NCI-H226 (cell line): ENCODE measurements around the gene C11orf98.
"Not testable (repeated sequence)": the region's sequence is repeated elsewhere in the genome, so short reads cannot be mapped to it uniquely, and the experiment has no call there.

Source experiments
- DNase-seq: peaks from one replicate; pipeline ENCODE4 v3.0.0-alpha.2; 2015

Gene C11orf98

DNA sequence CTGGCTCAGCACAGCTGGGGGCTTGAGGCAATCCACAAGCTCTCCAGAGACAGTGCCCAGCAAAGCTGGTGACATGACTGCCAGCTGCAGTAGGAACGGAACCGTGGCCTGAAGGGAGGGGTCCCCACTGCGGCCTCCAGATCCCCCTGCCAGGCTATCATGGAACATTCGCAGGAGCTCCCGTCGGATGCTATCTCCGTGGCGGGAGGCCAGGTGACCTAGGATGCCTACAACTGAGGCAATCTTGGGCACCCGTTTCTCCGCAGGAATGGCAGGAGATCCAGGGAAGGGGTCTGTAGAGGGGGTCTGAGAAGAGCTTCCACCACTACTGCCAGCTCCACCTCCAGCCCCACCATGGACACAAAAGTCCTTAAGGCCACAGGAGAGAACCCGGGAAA is 16.0 kb downstream of the C11orf98 start:
- DNase-seq = no peak

DNA sequence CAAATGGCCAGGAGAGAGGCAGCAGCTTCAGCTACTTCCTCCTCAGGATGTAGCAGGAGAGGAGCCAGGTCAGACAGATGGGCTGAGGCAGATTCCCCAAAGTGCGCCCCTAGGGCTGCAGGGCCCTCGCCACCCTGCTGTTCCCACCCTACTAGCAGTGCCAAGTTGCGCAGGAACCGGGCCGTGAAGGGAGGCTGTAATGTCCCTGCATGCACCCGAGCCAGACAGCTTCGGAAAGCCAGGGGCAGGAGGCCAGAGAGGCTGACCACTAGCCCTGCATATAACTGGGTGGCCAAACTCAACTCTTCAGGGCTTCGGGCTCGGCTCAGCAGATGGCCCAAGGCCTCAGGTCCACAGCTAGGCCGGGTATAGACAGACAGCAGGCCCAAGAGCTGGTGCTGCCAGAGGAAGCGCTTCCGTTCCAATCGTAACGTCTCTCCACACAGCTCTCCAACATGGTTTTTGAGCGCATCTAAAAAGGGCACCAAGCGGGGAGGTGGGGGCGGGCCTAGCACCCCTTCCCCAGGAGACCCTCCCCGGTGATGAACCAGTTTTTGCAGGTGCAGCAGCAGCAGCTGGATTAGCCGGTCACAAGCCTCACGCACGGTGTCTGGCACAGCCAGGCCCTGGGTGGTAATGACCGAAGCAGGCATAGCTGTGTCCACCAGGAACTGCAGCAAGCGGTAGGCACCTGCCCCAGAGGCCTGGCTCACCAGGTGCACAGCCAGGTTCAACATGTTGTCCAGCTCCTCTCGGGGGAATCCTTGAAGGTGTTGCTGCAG is 16.6 kb downstream of the C11orf98 start:
- no peak for DNase-seq

DNA sequence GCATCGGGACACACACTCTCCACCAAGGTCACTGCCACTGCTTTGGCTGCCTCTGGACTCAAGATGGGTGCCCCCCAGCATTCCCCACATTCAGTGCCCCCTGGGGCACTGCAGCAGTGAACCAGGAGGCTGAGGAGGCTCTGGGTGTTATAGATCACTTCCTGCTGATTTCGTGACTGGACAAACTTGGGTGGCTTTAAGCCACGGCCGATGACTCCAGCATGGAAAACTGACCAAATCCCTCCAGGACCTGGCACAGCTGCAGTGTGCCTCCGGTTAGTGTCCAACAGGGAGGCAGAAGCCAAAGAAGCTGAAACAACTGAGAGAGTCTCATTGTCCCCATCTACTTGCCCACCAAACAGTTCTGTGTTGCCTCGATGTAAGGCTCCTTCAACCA is 17.4 kb downstream of the C11orf98 start:
- no peak for DNase-seq

DNA sequence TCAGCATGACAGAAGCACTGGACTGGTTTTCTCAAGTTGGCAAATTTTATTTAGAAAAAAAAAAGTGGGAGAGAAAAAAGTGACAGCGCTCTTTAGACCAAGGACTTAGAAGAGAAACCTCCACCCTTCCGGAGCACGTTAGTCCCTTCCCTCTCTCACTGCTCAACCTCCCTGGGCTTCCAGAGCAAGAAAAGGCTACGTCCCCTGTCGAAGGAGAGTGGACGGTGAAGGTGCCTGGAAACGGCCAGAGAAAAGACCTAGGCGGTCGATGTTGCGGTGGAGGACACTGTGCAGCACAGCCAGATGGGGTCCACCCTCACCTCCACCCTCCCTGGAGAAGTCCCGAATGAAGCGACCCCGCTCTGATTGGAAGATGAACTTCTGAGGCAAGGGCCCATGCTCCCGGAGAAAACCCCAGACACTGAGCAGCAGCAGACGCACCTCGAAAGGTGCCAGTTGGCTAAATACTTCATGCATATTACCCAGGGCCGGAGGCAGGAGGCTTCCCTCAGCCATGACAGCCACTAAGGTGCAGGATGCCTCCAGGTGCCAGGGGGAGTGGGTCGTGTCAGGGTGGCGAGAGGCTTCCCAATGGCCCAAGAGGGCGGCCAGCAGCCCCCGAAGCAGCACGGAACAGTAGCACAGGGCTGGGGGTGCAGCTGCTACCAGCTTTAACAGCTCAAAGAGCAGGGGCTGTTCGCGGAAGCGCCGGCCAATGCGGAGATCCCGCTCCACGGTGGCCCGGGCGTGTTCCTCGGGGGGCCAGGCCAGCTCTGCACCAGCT is 18.0 kb downstream of the C11orf98 start:
- no peak for DNase-seq

DNA sequence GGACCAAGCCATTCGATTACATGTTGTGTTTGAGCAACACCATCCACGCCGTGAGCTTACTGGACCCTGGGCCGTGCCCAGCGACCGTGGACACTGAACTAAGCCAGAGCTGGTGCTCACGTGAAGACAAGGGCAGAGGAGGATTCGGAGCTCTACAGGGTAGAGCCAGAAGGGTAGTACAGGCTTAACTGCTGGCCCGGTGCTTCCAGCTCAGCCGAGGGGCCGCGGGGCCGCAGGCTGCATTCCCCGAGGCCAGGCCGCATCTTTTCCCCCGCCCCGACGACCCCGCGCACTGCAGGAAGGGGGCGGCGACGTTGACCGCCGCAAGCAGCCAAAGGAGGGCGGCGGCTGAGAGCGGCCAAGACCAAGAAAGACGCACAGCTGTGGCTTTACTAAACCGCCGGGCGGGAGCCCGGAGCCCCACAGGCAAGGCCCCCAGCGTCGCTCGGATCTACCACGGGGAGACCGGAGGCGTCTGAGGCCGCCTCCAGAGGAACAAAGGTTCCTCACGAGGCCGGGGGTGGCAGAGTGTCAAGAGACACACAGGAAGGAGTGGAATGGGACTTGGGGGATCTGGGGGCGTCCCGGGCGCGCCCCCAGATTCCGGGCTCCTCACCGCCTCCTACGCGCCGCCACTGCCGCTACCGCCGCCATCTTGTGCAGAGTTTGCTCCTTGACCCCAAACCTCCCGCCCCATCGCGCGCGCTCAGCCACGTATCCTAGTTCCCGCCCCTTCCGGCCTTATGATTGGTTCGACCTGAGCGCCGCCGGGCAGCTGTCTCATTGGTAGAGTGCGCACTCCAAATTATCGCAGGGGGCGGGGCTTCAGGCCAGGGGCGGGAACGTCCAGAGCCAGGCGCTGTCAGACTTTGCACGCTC is 18.8 kb downstream of the C11orf98 start, which contains the start of gene GANAB:
Gene GANAB (minus strand): TSS at position 668 of the 879 bp plus-strand sequence. CDS start 14 bp downstream, at position 654.
- peak; percentile 98 for DNase-seq

DNA sequence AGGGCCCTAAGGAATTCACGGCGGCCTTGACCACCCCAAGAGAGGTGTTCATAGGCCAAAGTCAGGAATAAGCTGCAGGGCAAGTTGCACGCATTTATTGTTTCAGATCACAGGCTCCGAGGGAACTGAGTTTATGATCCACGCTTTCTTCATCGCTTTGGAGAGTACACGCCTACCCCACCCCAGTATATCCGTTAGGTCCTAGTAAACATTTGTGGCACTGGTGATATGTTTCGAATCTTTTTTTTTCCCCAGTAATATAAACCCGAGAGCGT is 19.4 kb downstream of the C11orf98 start:
- no peak for DNase-seq

DNA sequence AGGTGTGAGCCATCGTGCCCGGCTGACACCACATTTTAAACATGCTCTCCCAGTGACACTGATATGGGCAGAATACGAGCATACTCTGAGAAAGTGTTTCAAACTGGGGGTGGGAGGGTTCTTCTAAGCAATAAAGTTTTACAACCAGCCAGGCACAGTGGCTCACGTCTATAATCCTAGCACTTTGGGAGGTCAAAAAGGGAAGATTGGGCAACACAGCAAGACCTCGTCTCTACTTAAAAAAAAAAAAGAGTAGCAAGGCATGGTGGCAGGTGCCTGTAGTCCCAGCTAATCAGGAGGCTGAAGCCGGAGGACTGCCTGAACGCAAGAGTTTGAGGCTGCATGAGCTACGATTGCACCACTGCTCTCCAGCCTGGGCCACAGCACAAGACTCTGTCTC is 20.8 kb downstream of the C11orf98 start:
- no peak for DNase-seq

DNA sequence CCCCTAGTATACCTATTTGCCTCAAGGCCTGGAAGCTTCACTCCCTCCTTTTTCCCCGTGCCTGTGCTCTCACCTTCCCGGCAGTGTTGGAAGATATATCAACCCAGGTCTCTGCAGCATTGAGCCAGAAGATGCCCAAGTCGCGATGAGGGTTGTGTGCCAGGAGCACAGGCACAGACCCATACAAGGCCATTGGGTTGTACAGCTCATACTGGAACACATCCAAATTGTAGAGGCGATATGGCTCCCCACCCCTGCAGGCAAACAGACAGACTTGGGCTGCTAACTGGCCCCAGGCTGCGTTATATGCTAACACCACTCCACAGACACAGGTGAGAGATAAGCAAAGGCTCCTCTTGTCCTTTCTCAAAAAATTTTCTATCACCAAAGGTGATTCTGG is 32.5 kb downstream of the C11orf98 start:
- no peak for DNase-seq

DNA sequence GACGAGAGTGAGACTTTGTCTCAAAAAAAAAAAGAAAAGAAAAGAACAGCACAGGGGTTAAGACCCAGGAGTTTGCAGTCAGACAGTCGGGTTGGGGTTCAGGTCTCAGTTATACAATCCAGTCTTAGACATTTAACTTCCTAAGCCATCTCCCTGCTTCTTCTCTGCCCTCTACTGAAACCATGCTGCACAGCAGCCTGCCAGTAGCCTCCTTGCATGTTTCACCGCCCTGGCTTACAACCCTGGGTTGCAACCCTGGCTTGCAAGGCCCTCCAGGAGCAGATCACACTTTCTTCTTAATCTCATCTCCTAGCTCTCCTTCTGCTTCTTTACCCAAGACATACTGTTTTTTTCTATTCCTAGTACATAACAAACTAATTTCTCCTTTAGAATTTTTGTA is 37.3 kb downstream of the C11orf98 start:
- no peak for DNase-seq

DNA sequence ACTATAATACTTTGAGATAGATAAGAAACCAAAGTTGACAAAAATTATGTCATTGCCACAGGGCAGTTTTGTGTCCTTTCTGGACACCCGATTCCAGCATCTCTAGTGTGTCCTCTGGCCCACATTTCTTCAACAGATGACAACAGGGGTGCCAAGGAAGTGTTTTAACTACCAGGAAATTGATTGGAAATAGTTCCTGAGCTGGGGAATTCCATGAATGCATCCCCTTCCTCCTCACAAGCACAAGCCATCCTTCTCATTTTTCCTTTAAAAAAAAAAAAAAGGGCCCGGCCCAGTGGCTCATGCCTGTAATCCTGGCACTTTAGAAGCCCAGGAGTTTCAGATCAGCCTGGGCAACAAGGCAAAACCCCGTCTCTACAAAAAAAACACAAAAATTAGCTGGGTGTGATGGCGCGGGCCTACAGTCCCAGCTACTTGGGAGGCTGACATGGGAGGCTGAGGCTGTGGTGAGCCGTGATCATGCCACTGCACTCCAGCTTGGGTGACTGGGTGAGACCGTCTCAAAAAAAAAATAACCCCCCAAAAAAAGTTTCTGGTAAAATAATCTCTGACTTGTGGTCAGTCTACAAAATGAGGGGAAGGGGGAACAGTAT is 42.4 kb downstream of the C11orf98 start:
- no peak for DNase-seq

DNA sequence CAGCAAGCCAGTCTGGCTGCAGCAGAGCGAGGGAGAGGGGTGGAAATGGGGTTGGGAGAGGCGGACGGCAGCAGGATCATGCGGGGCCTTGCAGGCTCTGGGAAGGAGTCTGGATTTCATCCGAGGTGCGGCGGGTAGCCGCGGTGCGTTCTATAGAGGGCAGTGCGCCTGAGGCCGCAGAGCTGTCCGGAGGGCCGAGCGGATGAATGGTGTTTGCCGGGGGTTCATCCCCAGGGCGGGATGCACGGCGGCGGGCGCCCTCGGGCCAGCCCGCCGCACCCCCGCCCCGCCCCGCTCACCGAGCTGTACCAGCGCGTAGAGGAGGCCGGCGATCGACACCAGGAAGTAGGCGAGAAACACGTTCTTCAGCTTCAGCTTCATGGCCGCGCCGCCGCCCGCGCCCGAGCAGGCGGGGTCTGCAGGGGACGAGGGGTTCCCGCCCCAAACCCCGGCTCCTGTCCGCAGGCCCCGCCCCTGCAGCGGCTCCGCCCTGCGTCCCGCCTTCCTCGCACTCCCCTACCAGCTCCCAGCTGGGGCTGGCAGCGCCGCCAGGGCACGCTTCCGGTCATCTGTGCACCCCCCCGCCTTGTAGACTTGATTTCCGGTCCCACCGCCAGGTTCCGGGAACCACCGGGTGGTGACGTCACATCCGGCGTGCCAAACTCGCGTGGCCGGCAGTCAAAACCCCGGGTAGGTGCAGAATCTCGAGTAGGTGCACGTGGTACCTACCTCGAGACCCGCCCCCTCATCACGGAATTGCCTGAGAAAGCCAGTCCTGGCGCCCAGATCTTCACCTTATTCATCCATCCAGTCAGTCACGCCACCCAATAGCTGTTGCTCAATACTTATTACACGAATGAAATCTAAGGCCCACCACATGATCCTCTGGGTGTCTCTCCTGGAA is 43.2 kb downstream of the C11orf98 start, which contains the start of gene B3GAT3:
Gene B3GAT3 (minus strand): TSS at position 420 of the 904 bp plus-strand sequence. CDS start 39 bp downstream, at position 381.
- DNase-seq = peak; percentile 99

DNA sequence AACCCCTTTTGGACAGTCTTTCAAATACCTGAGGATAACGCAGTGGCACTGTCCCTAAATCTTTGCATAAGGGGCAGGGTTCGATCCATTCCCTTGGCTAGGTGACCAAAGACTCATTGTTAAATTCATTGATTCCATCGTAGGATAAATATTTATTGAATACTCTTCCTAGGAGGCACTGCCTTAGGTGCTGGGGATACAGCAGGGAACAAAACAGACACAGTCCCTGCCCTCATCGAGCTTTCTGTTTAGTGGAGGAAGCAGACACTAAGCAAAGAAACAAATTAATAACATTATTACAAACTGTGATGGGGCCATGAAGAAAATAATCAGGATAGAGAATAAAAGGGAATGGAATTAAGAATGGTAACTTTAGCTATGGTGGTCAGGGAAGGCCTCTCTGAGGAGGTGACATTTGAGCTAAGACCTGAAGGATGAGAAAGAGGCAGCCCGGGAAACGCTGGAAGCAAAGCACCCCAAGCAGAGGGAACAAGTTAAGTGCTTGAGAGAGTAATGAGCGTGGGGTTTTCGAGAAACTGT is 43.9 kb downstream of the C11orf98 start:
- no peak for DNase-seq

DNA sequence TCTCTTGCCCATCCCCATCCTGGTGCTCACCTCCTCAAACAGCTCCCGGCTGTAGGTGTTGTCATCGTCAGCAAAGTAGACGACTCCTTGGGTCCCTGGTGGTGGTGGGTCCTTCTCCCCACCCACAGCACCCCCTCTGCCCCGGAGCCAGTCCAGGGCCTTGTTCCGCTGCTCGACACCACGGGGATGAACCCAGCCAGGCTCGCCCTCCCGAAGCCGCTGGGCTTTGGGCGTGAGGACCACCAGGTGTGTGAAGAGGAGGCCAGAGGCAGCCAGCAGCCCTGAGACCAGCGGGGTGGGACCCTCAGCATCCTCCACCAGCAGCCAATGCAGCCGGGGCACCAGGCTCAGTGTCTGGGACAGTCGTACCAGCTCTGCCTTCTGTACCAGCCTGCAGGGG is 48.1 kb downstream of the C11orf98 start:
- not testable (repeated sequence) for DNase-seq

DNA sequence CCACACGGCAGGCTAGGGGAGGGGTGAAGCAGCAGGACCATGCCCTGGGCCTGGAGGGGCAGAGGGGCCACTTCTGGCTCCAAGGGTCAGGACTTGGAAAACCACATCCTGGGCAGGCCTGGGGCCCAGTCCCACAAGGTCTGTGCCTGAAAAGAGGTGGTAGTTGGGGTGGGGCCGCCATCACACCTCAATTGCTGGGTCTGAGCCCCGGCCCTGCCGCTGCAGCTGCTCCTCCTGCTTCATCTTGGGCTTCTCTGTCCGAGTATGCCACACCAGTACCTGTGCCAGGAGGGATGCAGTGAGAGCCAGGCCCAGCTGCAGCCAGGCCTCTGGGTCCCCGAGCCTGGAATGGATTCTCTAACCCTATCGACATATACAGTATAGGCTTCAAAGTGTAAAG is 49.5 kb downstream of the C11orf98 start:
- DNase-seq = no peak

DNA sequence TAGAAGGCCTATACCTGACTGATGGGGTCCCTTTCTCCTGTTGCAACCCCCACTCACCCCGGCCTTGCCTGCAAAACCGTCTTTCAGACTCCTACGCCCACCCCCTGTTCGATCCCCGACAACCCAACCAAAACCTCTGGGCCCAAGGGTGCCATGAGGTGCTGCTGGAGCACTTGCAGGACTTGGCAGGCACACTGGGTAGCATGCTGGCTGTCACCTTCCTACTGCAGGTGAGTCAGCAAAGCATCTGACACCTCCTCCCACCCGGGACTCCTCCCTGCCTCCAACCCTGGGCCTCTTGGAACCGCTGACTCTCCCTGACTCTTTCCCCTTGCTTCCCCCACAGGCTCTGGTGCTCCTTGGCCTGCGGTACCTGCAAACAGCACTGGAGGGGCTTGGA is 50.7 kb downstream of the C11orf98 start:
- DNase-seq = peak; percentile 39

DNA sequence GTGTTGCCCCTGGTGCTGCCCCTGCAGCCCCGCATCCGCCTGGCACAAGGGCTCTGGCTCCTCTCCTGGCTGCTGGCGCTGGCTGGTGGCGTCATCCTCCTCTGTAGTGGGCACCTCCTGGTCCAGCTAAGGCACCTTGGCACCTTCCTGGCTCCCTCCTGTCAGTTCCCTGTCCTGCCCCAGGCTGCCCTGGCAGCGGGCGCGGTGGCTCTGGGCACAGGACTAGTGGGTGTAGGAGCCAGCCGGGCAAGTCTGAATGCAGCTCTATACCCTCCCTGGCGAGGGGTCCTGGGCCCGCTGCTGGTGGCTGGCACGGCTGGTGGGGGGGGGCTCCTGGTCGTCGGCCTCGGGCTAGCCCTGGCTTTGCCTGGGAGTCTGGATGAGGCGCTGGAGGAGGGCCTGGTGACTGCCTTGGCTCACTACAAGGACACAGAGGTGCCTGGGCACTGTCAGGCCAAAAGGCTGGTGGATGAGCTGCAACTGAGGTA is 51.7 kb downstream of the C11orf98 start:
- DNase-seq = no peak
